ENCODE measurements around the gene DTNBP1. TPM values are rescaled to one million over a fixed set of nuclear protein-coding genes. Genes with fewer than 3 reads are reported as not detected.

DTNBP1 gene
- total and polyA plus RNA-seq, 2 of the 8 experiments (the other 6 are each of a cell fraction or from before 2014, with no cell fraction given), result 13.5 to 22.1 TPM

- H3K27ac ChIP-seq (ENCODE audit: low read depth, low read length), result no peak overlapping the region
- no peak overlapping the region for H4K5ac ChIP-seq (ENCODE audit: insufficient read length, low read depth, low read length)
- H3K23me2 ChIP-seq (ENCODE audit: low read depth, low read length), result no peaks in the 10 kb centered on the region
- WGBS, 2 experiments (ENCODE audit: extremely low coverage in 1 of 2, insufficient coverage in 1 of 2, insufficient read length in 1 of 2, insufficient replicate concordance in 2 of 2, low coverage in 1 of 2, low lambda C conversion rate in 2 of 2, missing lambda C conversion rate in 1 of 2), result 87% methylated on average over 7 of the region's 7 CpGs; no CpG with 5 or more reads in 1 of the 2 experiments
- no peak overlapping the region for H3K9ac ChIP-seq (replicated peaks in 1 of 4; ENCODE audit: extremely low read depth in 1 of 4, low read depth in 3 of 4, low read length in 3 of 4)
- H3K36me3 ChIP-seq (ENCODE audit: control insufficient read depth in 2 of 4, insufficient read depth in 4 of 4, low read length in 3 of 4), result no peaks in the 10 kb centered on the region
- no peak overlapping the region for H2BK120ac ChIP-seq (replicated peaks; ENCODE audit: low read depth, low read length)
- no peak overlapping the region for H3K4ac ChIP-seq (replicated peaks; ENCODE audit: insufficient read length, low read depth, low read length)
- H4K91ac ChIP-seq (replicated peaks; ENCODE audit: insufficient read length, low read length), result no peak overlapping the region
- H3K23ac ChIP-seq (ENCODE audit: insufficient read length), result no peak overlapping the region
- no peak overlapping the region for H2BK20ac ChIP-seq (ENCODE audit: low read length)
- H3K14ac ChIP-seq (ENCODE audit: insufficient read length), result no peak overlapping the region
- no peak for DNase-seq (ENCODE audit: low read depth in 1 of 2, low spot score in 2 of 2)
- H3K4me1 ChIP-seq (replicated peaks in 1 of 4; ENCODE audit: control insufficient read depth in 3 of 4, insufficient read depth in 4 of 4, low read length in 3 of 4), result no peaks in the 10 kb centered on the region
- H3K79me1 ChIP-seq (ENCODE audit: low read depth, low read length), result no peaks in the 10 kb centered on the region
- H2BK15ac ChIP-seq (ENCODE audit: low read length), result no peak overlapping the region
- no peak overlapping the region for H3K4me2 ChIP-seq (ENCODE audit: insufficient read depth in 1 of 2, low read depth in 2 of 2, low read length in 2 of 2)
- H2AFZ ChIP-seq (ENCODE audit: low read length), result no peak overlapping the region
- no peaks in the 10 kb centered on the region for H3K9me3 ChIP-seq (ENCODE audit: insufficient read depth in 2 of 2, low read depth in 1 of 2, low read length in 1 of 2)
- no peak overlapping the region for H3K4me3 ChIP-seq (ENCODE audit: extremely low read depth in 1 of 4, insufficient read depth in 2 of 4, low read depth in 3 of 4, low read length in 4 of 4)
- H3K18ac ChIP-seq (ENCODE audit: extremely low read depth, low read length), result no peak overlapping the region
- no peak overlapping the region for H4K8ac ChIP-seq (ENCODE audit: extremely low read depth, insufficient read depth, low read length)
- H2BK12ac ChIP-seq (ENCODE audit: low read depth, low read length), result no peak overlapping the region
- H3K79me2 ChIP-seq (ENCODE audit: control insufficient read depth in 1 of 2, insufficient read depth in 2 of 2, low read length in 2 of 2), result no peaks in the 10 kb centered on the region
- no peak overlapping the region for H3K56ac ChIP-seq (replicated peaks; ENCODE audit: insufficient read length, low read depth, low read length)
- POLR2A ChIA-PET (ENCODE audit: partially characterized antibody), result no interaction called here
- no peak for FAIRE-seq
- H2AK5ac ChIP-seq (ENCODE audit: low read depth, low read length), result no peak overlapping the region
- no peak overlapping the region for H2BK5ac ChIP-seq (ENCODE audit: low read depth, low read length)
- CTCF ChIA-PET (ENCODE audit: partially characterized antibody), result no interaction called here
- no peaks in the 10 kb centered on the region for H4K20me1 ChIP-seq (replicated peaks in 1 of 2; ENCODE audit: control insufficient read depth in 1 of 2, insufficient read depth in 2 of 2, low read length in 2 of 2)
- H3K27me3 ChIP-seq (replicated peaks in 1 of 4; ENCODE audit: control insufficient read depth in 3 of 4, extremely low read depth in 1 of 4, insufficient read depth in 3 of 4, low read length in 3 of 4), result no peaks in the 10 kb centered on the region
- TF ChIP-seq POU5F1 (IDR thresholded peaks at IDR 0.05; ENCODE audit: low read depth, low read length) (no peak), RFX5 (IDR thresholded peaks at IDR 0.05; ENCODE audit: borderline replicate concordance, low read depth, low read length) (no peak), RAD21 (IDR thresholded peaks at IDR 0.05 in 1 of 2, conservative IDR thresholded peaks at IDR 0.05 in 1 of 2; ENCODE audit: low read depth in 2 of 2, low read length in 2 of 2) (no peak), NRF1 (IDR thresholded peaks at IDR 0.05; ENCODE audit: low read depth, low read length) (no peak)
These were observed 68.1 kb downstream of the DTNBP1 start for GRCh38 chr6:15594512-15595259.
